ENCODE results near the gene SLC12A7. TPM values are rescaled to one million over a fixed set of nuclear protein-coding genes. Genes with fewer than 3 reads are reported as not detected.
A peak's percentile ranks its signal among the peaks of the same experiment; 100 is the strongest.

The SLC12A7 gene
- total RNA-seq, 1 experiment from 2014 or later, result 28.1 TPM

- TF ChIP-seq CREB1 (CRISPR knock-in tag; IDR thresholded peaks at IDR 0.05) (no peak), ZNF396 (CRISPR knock-in tag; IDR thresholded peaks at IDR 0.05; ENCODE audit: borderline replicate concordance) (no peak)
- H3K4me1 Mint-ChIP-seq, result no peaks in the 10 kb centered on the region
- no peaks in the 10 kb centered on the region for H3K27me3 Mint-ChIP-seq (ENCODE audit: low read depth)
- DNase-seq (ENCODE audit: low spot score), result peak; percentile 8
- ATAC-seq, result no peak
- no peak overlapping the region for H3K4me3 Mint-ChIP-seq
- ChIA-PET CTCF (interaction anchor here (0.8 to 2.1 kb wide), 5 partner anchors 10 to 108 kb away, joined by 3 to 6 read pairs (median 4); partner anchors contain the start of gene NKD2), POLR2A (no interaction called here)
- no peak overlapping the region for H3K27ac Mint-ChIP-seq
- H3K36me3 Mint-ChIP-seq, result peaks cover 6% of the 10 kb centered on the region; the same call in 1 of the 2 replicates
- peaks cover 5% of the 10 kb centered on the region; the same call in 1 of the 2 replicates for H3K9me3 Mint-ChIP-seq
Measured at GRCh38 chr5:1031306-1031959, 80.4 kb downstream of the SLC12A7 start.

GRCh38 chr5:1030801-1031271 is 81.0 kb downstream of the SLC12A7 start:
- H3K27me3 Mint-ChIP-seq (ENCODE audit: low read depth), result no peaks in the 10 kb centered on the region
- peaks cover 5% of the 10 kb centered on the region; the same call in 1 of the 2 replicates for H3K9me3 Mint-ChIP-seq
- POLR2A ChIA-PET, result no interaction called here
- no peaks in the 10 kb centered on the region for H3K4me1 Mint-ChIP-seq
- TF ChIP-seq GRHL2 (CRISPR knock-in tag; IDR thresholded peaks at IDR 0.05; ENCODE audit: insufficient replicate concordance, severe bottlenecking), result no peak
- no peak for TF ChIP-seq MLX (CRISPR knock-in tag; IDR thresholded peaks at IDR 0.05)
- no peak for TF ChIP-seq SMAD4 (CRISPR knock-in tag; IDR thresholded peaks at IDR 0.05)
- no peak overlapping the region for H3K4me3 Mint-ChIP-seq
- CTCF ChIA-PET, result interaction anchor here (1.3 to 2.1 kb wide), 2 partner anchors 20 to 23 kb away, joined by 4 to 6 read pairs; partner anchors contain the start of gene NKD2
- no peak for DNase-seq (ENCODE audit: low spot score)
- no peak overlapping the region for H3K27ac Mint-ChIP-seq
- ATAC-seq, result no peak
- peaks cover 6% of the 10 kb centered on the region; the same call in 1 of the 2 replicates for H3K36me3 Mint-ChIP-seq

GRCh38 chr5:1029945-1030625 is 81.8 kb downstream of the SLC12A7 start:
- ATAC-seq, result no peak
- Mint-ChIP-seq H3K27ac (no peak overlapping the region), H3K9me3 (peaks cover 5% of the 10 kb centered on the region; the same call in 1 of the 2 replicates), H3K27me3 (ENCODE audit: low read depth) (no peaks in the 10 kb centered on the region), H3K4me1 (no peaks in the 10 kb centered on the region), H3K36me3 (peaks cover 4% of the 10 kb centered on the region; the same call in 1 of the 2 replicates), H3K4me3 (no peak overlapping the region)
- no peak for DNase-seq (ENCODE audit: low spot score)
- ChIA-PET POLR2A (no interaction called here), CTCF (no interaction called here)
- TF ChIP-seq TEAD1 (CRISPR knock-in tag; IDR thresholded peaks at IDR 0.05) (no peak), SMAD4 (CRISPR knock-in tag; IDR thresholded peaks at IDR 0.05) (no peak), ATF6 (CRISPR knock-in tag; IDR thresholded peaks at IDR 0.05) (no peak), FOXP1 (CRISPR knock-in tag; IDR thresholded peaks at IDR 0.05; ENCODE audit: borderline replicate concordance) (no peak), AR (CRISPR knock-in tag; IDR thresholded peaks at IDR 0.05) (no peak), ETV6 (CRISPR knock-in tag; IDR thresholded peaks at IDR 0.05) (no peak), CBFB (CRISPR knock-in tag; IDR thresholded peaks at IDR 0.05; ENCODE audit: low read depth) (no peak), E2F1 (CRISPR knock-in tag; IDR thresholded peaks at IDR 0.05) (no peak), JAZF1 (CRISPR knock-in tag; IDR thresholded peaks at IDR 0.05) (no peak), NFE2L1 (CRISPR knock-in tag; IDR thresholded peaks at IDR 0.05) (no peak), ZNF138 (CRISPR knock-in tag; conservative IDR thresholded peaks at IDR 0.05) (no peak), SMAD3 (CRISPR knock-in tag; IDR thresholded peaks at IDR 0.05; ENCODE audit: borderline replicate concordance) (no peak), FOXP4 (CRISPR knock-in tag; IDR thresholded peaks at IDR 0.05) (no peak)
